ENCODE data around the gene BABAM2. TPM values are rescaled to one million over a fixed set of nuclear protein-coding genes. Genes with fewer than 3 reads are reported as not detected.
"Not testable (repeated sequence)": the region's sequence is repeated elsewhere in the genome, so short reads cannot be mapped to it uniquely, and the experiment has no call there.

BABAM2 gene
- polyA plus RNA-seq, 3 donors, result 33.2 to 52.8 (median 49.3) TPM

DNA sequence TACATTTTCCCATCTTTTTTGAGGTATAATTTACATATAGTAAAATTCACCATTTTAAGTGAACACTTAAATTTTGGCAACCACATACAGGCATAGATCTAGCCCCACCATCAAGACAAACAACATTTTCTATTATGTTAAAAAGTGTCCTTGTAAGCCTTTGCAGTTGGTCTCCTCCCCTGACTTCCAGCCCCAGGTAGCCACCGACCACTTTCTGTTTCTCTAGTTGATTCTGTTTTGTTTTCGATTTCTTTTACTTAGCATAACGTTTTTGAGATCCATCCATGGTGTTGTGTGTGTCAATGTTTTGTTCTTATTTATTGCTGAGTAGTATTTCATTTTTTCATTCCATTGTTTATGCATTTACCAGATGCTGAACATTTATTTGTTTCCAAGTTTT lies 366.7 kb downstream of the BABAM2 start:
- intact Hi-C loops (cut with micrococcal nuclease), result no loop called here
- H3K9ac ChIP-seq (ENCODE audit: insufficient read depth, low read length, poor library complexity, severe bottlenecking), result no peak overlapping the region
- no peak overlapping the region for H3K27ac ChIP-seq (ENCODE audit: low read depth in 1 of 2, low read length in 2 of 2)
- H3K79me2 ChIP-seq (ENCODE audit: insufficient read depth, low read length), result no peaks in the 10 kb centered on the region
- DNase-seq, result no peak
- Mint-ChIP-seq H3K36me3 (peaks cover 23 to 34% of the 10 kb centered on the region in 2 donors), H3K27ac (no peak overlapping the region), H3K27me3 (ENCODE audit: low read depth in 3 of 3) (peaks cover 0 to 4% (median 3%) of the 10 kb centered on the region in 3 donors), H3K9me3 (peaks cover 0 to 12% (median 0%) of the 10 kb centered on the region in 7 donors), H3K4me3 (no peak overlapping the region), H3K4me1 (peaks cover 6% of the 10 kb centered on the region)
- H3K9me3 ChIP-seq (replicated peaks in 1 of 2; ENCODE audit: control insufficient read depth in 1 of 2, insufficient read depth in 1 of 2, low read length in 2 of 2), result no peaks in the 10 kb centered on the region
- no peak overlapping the region for H2AFZ ChIP-seq (ENCODE audit: insufficient read depth, low read depth, low read length, poor library complexity, severe bottlenecking)
- H3K27me3 ChIP-seq (ENCODE audit: control insufficient read depth in 2 of 2, insufficient read depth in 2 of 2, low read length in 2 of 2), result no peaks in the 10 kb centered on the region
- H3K4me2 ChIP-seq (replicated peaks; ENCODE audit: extremely low read depth, low read length, poor library complexity, severe bottlenecking), result no peak overlapping the region
- no peaks in the 10 kb centered on the region for H4K20me1 ChIP-seq (ENCODE audit: insufficient read depth, low read length)
- H3K36me3 ChIP-seq (replicated peaks in 1 of 2; ENCODE audit: control insufficient read depth in 1 of 2, insufficient read depth in 2 of 2, low read length in 2 of 2), result peaks cover 0 to 6% of the 10 kb centered on the region in 2 donors
- no peaks in the 10 kb centered on the region for H3K4me1 ChIP-seq (ENCODE audit: control insufficient read depth in 1 of 2, insufficient read depth in 2 of 2, low read length in 2 of 2)
- WGBS (ENCODE audit: insufficient coverage), result no CpG with 5 or more reads among the region's 3 CpGs
- TF ChIP-seq, protein P1, sequence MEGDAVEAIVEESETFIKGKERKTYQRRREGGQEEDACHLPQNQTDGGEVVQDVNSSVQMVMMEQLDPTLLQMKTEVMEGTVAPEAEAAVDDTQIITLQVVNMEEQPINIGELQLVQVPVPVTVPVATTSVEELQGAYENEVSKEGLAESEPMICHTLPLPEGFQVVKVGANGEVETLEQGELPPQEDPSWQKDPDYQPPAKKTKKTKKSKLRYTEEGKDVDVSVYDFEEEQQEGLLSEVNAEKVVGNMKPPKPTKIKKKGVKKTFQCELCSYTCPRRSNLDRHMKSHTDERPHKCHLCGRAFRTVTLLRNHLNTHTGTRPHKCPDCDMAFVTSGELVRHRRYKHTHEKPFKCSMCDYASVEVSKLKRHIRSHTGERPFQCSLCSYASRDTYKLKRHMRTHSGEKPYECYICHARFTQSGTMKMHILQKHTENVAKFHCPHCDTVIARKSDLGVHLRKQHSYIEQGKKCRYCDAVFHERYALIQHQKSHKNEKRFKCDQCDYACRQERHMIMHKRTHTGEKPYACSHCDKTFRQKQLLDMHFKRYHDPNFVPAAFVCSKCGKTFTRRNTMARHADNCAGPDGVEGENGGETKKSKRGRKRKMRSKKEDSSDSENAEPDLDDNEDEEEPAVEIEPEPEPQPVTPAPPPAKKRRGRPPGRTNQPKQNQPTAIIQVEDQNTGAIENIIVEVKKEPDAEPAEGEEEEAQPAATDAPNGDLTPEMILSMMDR (IDR thresholded peaks at IDR 0.05), result no peak
- no peak overlapping the region for H3K4me3 ChIP-seq (replicated peaks in 1 of 3; ENCODE audit: low read depth in 2 of 3, low read length in 3 of 3)

DNA sequence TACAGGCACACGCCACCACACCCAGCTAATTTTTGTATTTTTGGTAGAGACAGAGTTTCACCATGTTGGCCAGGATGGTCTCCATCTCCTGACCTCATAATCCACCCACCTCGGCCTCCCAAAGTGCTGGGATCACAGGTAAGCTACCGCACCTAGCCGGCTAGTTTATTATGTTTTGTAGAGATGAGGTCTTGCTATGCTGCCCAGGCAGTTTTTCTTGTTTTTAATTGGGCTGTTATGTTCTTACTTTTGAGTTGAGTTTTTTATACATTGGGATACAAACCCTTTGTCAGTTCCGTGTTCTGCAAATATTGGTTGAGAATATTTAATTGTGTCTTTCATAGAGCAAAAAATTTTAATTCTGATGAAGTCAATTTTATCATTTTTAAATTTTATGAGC lies 368.7 kb downstream of the BABAM2 start:
- peaks cover 25 to 40% of the 10 kb centered on the region in 2 donors for H3K36me3 Mint-ChIP-seq
- H3K27me3 Mint-ChIP-seq (ENCODE audit: low read depth in 3 of 3); H3K4me3 Mint-ChIP-seq; H3K4me1 Mint-ChIP-seq; H3K4me1 ChIP-seq (ENCODE audit: control insufficient read depth in 1 of 2, insufficient read depth in 2 of 2, low read length in 2 of 2); H4K20me1 ChIP-seq (ENCODE audit: insufficient read depth, low read length); H3K9me3 ChIP-seq (replicated peaks in 1 of 2; ENCODE audit: control insufficient read depth in 1 of 2, insufficient read depth in 1 of 2, low read length in 2 of 2); H3K27ac ChIP-seq (ENCODE audit: low read depth in 1 of 2, low read length in 2 of 2); H3K36me3 ChIP-seq (replicated peaks in 1 of 2; ENCODE audit: control insufficient read depth in 1 of 2, insufficient read depth in 2 of 2, low read length in 2 of 2); H3K4me3 ChIP-seq (replicated peaks in 1 of 3; ENCODE audit: low read depth in 2 of 3, low read length in 3 of 3); H3K9ac ChIP-seq (ENCODE audit: insufficient read depth, low read length, poor library complexity, severe bottlenecking); H3K4me2 ChIP-seq (replicated peaks; ENCODE audit: extremely low read depth, low read length, poor library complexity, severe bottlenecking); H3K79me2 ChIP-seq (ENCODE audit: insufficient read depth, low read length); H2AFZ ChIP-seq (ENCODE audit: insufficient read depth, low read depth, low read length, poor library complexity, severe bottlenecking); H3K27me3 ChIP-seq (ENCODE audit: control insufficient read depth in 2 of 2, insufficient read depth in 2 of 2, low read length in 2 of 2); DNase-seq; intact Hi-C loops (cut with micrococcal nuclease): not testable (repeated sequence)
- peak overlapping the region in 1 of 7 donors; percentile 43 for H3K27ac Mint-ChIP-seq
- no CpG with 5 or more reads among the region's 5 CpGs for WGBS (ENCODE audit: insufficient coverage)
- peaks cover 0 to 12% (median 0%) of the 10 kb centered on the region in 7 donors for H3K9me3 Mint-ChIP-seq
